HFF-Myc (cell line): ENCODE data around the gene STK32C.

Experiments used
- DNase-seq: peaks from one replicate; pipeline ENCODE4 v3.0.0-alpha.2; 2011; ENCODE audit warnings: low read depth; ENCODE audit errors: extremely low read depth
- H3K4me3 ChIP-seq: replicated peaks from 2 replicates; pipeline ENCODE4 v1.5.1; 2011; ENCODE audit warnings: low read depth, mild to moderate bottlenecking, control low read depth, low read length
- TF ChIP-seq, protein P1 (sequence below): IDR thresholded peaks from 2 replicates; pipeline ENCODE4 v1.5.1; 2012; ENCODE audit warnings: mild to moderate bottlenecking, low read depth, low read length, control low read depth; ENCODE audit errors: missing control alignments

The STK32C gene

DNA sequence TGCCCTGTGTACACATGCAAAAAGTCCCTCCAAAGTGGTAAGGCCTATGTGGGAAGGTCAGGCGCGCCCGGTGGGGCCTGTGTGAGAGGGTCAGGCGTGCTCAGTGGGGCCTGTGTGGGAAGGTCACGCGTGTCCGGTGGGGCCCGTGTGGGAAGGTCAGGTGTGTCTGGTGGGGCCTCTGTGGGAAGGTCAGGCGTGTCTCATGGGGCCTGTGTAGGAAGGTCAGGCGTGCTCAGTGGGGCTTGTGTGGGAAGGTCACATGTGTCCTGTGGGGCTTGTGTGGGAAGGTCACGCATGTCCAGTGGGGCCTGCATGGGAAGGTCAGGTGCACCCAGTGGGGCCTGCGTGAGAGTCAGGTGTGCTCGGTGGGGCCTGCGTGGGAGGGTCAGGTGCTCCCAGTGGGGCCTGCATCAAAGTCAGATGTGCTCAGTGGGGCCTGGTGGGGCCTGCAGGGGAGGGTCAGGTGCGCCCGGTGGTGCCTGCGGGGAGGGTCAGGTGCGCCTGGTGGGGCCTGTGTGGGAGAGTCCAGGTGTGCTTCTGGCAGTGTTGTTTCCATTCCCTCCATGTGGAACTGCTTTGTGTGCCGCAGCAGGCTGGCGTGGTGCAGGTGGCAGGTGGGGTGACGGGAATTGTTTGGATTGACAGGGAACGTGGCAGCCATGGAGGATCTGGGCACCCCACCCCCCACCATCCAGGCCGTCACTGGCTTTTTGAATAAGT, 39.6 kb upstream of the STK32C start:
- TF ChIP-seq, protein P1, sequence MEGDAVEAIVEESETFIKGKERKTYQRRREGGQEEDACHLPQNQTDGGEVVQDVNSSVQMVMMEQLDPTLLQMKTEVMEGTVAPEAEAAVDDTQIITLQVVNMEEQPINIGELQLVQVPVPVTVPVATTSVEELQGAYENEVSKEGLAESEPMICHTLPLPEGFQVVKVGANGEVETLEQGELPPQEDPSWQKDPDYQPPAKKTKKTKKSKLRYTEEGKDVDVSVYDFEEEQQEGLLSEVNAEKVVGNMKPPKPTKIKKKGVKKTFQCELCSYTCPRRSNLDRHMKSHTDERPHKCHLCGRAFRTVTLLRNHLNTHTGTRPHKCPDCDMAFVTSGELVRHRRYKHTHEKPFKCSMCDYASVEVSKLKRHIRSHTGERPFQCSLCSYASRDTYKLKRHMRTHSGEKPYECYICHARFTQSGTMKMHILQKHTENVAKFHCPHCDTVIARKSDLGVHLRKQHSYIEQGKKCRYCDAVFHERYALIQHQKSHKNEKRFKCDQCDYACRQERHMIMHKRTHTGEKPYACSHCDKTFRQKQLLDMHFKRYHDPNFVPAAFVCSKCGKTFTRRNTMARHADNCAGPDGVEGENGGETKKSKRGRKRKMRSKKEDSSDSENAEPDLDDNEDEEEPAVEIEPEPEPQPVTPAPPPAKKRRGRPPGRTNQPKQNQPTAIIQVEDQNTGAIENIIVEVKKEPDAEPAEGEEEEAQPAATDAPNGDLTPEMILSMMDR: no peak
- no peak for DNase-seq
- no peak overlapping the region for H3K4me3 ChIP-seq

DNA sequence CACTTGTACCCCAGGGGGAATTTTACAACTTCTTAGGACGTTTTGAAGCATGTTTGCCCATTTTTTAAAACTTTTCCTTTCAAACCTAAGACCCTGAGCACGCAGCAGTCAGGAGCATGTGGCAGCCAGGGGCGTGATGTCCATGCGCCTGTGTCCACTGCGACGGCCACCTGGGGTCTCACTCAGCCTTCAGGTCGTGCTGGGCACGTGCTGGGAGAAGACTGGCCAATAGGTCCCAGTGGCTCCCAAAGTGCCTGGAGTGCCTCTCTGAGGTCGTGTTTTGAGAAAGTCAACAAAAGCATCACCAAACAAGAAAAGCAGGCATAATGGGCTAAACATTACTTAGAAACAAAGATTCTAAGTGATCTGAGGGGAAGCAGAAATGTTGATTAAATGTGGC, 39.1 kb upstream of the STK32C start:
- no peak overlapping the region for H3K4me3 ChIP-seq
- TF ChIP-seq, protein P1: no peak
- DNase-seq: no peak

GRCh38 chr10:132345345-132345744, 37.6 kb upstream of the STK32C start:
- no peak overlapping the region for H3K4me3 ChIP-seq
- TF ChIP-seq, protein P1: no peak
- DNase-seq: no peak

DNA sequence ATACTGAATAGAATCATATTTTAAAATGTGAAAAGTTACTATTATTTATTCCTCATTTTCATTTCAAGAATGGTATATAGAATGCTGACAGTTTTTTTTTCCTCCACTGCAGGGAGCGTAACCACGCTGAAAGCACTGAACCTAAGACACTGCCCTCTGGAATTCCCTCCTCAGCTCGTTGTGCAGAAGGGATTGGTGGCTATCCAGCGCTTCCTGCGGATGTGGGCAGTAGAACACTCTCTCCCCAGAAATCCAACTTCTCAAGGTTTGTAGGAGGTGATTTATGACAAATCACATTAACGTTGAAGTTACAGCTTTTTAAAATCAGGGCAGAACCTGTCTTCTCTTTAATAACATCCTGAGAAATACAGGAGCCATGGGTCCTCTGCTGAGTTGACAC, 36.6 kb upstream of the STK32C start:
- DNase-seq: no peak
- TF ChIP-seq, protein P1: no peak
- H3K4me3 ChIP-seq: no peak overlapping the region

DNA sequence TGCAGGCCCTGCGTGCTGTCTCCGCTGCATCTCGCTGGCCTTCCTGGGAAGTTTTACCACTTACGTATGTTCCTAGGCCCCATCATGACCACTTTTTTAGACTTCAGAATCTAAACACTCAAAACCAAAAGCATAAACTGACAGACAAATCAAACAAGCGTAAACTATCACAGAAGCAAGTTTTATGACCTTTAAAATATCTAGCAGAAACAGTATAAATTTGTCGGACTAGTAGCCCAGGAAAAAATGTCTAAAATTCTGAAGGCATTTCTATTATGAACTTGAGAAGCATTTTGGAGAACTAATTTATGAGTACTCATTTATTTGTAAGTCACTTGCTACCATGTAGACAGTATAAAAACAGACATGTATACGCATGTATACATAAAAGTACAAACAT, 34.8 kb upstream of the STK32C start:
- DNase-seq: no peak
- TF ChIP-seq, protein P1: no peak

GRCh38 chr10:132341781-132342180, 34.0 kb upstream of the STK32C start:
- no peak for DNase-seq
- no peak overlapping the region for H3K4me3 ChIP-seq
- TF ChIP-seq, protein P1: no peak

More for the DNA sequence above, 34.8 kb upstream of the STK32C start:
- H3K4me3 ChIP-seq: no peak overlapping the region

DNA sequence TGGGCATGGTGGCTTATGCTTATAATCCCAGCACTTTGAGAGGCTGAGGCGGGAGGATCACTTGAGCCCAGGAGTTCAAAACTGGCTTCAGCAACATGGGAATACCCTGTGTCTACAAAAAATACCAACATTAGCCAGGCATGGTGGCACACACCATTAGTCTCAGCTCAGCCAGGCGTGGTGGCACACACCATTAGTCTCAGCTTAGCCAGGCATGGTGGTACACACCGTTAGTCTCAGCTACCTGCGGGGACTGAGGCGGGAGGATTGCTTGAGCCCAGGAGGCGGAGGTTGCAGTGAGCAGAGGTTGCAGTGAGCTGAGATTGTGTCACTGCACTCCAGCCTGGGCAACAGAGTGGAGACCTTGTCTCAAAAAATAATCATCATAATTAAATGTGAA, 33.3 kb upstream of the STK32C start:
- TF ChIP-seq, protein P1: no peak
- DNase-seq: no peak
- H3K4me3 ChIP-seq: no peak overlapping the region
